Chondrocyte (in vitro differentiated cells): ENCODE results near the gene SLPI. TPM values are rescaled to one million over a fixed set of nuclear protein-coding genes. Genes with fewer than 3 reads are reported as not detected.

Experiments
- DNase-seq: peaks from one replicate; pipeline ENCODE4 v3.0.0; 2021; ENCODE audit warnings: mixed read lengths, low spot score
- H3K27ac Mint-ChIP-seq: one replicate; pipeline ENCODE4 v1.8.0; 2021; ENCODE audit warnings: mild to moderate bottlenecking, moderate library complexity, mixed read lengths; ENCODE audit not compliant: unreplicated experiment
- H3K27me3 Mint-ChIP-seq: 2 replicates; pipeline ENCODE4 v1.8.0; 2021; ENCODE audit warnings: low read depth, mixed read lengths
- H3K36me3 Mint-ChIP-seq: 2 replicates; pipeline ENCODE4 v1.8.0; 2021; ENCODE audit warnings: low read depth, mixed read lengths
- H3K4me1 Mint-ChIP-seq: 2 replicates; pipeline ENCODE4 v1.8.0; 2021; ENCODE audit warnings: low read depth, mild to moderate bottlenecking, mixed read lengths
- H3K4me3 Mint-ChIP-seq: one replicate; pipeline ENCODE4 v1.8.0; 2021; ENCODE audit warnings: mild to moderate bottlenecking, moderate library complexity, mixed read lengths; ENCODE audit not compliant: unreplicated experiment
- H3K9me3 Mint-ChIP-seq: 2 replicates; pipeline ENCODE4 v1.8.0; 2021; ENCODE audit warnings: low read depth, mixed read lengths
- total RNA-seq: library from RNA; stranded (reverse); gene quantifications from 3 replicates; pipeline ENCODE4 v1.2.1, GENCODE V29; 2021
- TF ChIP-seq, protein P1 (sequence below): fragments of 200-600 bp; sonication (generic); IDR thresholded peaks from 2 replicates; pipeline ENCODE4 v1.5.0; 2021; ENCODE audit warnings: antibody characterized with exemption, mild to moderate bottlenecking, moderate library complexity

SLPI gene
- total RNA-seq, 1 donor from 2014 or later = 0.40 TPM

DNA sequence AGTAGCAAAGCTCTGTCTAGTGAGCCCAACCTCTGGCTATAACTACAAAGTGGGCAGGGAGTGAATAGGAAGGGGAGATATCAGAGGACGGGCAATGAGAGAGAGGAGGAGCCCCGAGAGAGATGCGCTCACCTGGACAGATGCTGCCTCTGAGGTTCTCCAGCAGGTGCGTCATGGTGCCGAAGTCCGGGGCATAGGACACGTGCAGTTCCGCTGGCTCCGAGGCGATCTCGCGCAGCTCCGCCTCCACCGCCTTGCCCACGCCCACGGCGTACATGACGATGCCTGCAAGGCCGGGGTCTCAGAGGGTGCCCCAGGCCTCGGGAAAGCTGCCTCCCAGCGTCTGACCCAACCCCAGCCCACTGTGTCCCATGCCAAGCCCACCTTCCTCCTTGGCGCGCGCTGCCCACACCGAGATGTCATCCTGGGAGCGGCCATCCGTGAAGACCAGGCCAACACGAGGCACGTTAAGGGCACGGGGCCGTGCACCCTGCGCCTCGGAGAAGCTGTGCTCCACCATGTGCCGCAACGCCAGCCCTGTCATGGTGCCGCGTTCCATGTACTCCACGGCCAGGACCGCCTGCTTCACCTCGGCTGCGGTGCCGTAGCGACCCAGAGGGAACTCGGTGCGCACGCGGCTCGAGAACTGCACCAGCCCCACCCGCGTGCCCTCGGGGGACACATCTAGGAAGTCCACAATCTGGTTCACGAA lies 43.6 kb upstream of the SLPI start:
- no peak for DNase-seq
- no peaks in the 10 kb centered on the region for H3K9me3 Mint-ChIP-seq

DNA sequence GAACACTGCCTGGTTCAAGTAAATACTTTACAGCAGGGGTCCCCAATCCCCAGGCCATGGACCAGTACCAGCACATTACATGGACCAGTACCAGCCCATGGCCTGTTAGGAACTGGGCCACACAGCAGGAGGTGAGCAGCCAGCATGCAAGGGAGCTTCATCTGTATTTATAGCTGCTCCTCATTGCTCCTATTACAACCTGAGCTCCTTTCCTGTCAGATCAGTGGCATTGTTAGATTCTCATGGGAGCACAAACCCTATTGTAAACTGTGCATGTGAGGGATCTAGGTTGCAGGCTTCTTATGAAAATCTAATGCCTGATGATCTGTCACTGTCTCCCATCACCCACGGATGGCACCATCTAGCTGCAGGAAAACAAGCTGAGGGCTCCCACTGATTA lies 40.3 kb upstream of the SLPI start:
- DNase-seq = no peak
- no peak overlapping the region for H3K4me3 Mint-ChIP-seq
- H3K4me1 Mint-ChIP-seq = peaks cover 8% of the 10 kb centered on the region
- no peaks in the 10 kb centered on the region for H3K9me3 Mint-ChIP-seq
- TF ChIP-seq, protein P1, sequence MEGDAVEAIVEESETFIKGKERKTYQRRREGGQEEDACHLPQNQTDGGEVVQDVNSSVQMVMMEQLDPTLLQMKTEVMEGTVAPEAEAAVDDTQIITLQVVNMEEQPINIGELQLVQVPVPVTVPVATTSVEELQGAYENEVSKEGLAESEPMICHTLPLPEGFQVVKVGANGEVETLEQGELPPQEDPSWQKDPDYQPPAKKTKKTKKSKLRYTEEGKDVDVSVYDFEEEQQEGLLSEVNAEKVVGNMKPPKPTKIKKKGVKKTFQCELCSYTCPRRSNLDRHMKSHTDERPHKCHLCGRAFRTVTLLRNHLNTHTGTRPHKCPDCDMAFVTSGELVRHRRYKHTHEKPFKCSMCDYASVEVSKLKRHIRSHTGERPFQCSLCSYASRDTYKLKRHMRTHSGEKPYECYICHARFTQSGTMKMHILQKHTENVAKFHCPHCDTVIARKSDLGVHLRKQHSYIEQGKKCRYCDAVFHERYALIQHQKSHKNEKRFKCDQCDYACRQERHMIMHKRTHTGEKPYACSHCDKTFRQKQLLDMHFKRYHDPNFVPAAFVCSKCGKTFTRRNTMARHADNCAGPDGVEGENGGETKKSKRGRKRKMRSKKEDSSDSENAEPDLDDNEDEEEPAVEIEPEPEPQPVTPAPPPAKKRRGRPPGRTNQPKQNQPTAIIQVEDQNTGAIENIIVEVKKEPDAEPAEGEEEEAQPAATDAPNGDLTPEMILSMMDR = no peak
- H3K27ac Mint-ChIP-seq = no peak overlapping the region
- H3K27me3 Mint-ChIP-seq = no peaks in the 10 kb centered on the region
- H3K36me3 Mint-ChIP-seq = no peaks in the 10 kb centered on the region

More for the DNA sequence above, 43.6 kb upstream of the SLPI start:
- H3K36me3 Mint-ChIP-seq = no peaks in the 10 kb centered on the region
- TF ChIP-seq, protein P1 = no peak
- H3K4me1 Mint-ChIP-seq = peaks cover 4% of the 10 kb centered on the region
- no peaks in the 10 kb centered on the region for H3K27me3 Mint-ChIP-seq
- no peak overlapping the region for H3K4me3 Mint-ChIP-seq
- peak overlapping the region; percentile 22 for H3K27ac Mint-ChIP-seq

DNA sequence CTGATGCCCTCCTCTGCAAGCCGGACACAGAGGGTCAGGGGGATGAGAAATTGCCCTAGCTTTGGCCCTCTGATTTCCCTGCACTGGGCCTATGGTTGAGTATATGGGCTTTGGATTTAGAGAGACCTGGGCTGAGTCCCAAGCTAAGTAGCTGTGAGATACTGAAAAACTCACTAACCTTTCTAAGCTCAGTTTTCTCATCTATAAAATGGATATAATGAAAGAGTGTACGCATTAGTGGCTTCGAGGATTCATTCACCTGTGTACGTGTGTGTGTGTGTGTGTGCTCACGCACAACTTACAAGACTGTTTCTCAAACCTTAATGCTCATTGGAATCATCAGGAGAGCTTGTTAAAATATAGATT lies 39.6 kb upstream of the SLPI start:
- no peaks in the 10 kb centered on the region for H3K9me3 Mint-ChIP-seq
- DNase-seq = no peak
- no peaks in the 10 kb centered on the region for H3K27me3 Mint-ChIP-seq
- H3K27ac Mint-ChIP-seq = no peak overlapping the region
- TF ChIP-seq, protein P1 = peak; percentile 65
- peak overlapping the region; percentile 75 for H3K4me3 Mint-ChIP-seq
- peaks cover 8% of the 10 kb centered on the region for H3K4me1 Mint-ChIP-seq
- H3K36me3 Mint-ChIP-seq = no peaks in the 10 kb centered on the region

DNA sequence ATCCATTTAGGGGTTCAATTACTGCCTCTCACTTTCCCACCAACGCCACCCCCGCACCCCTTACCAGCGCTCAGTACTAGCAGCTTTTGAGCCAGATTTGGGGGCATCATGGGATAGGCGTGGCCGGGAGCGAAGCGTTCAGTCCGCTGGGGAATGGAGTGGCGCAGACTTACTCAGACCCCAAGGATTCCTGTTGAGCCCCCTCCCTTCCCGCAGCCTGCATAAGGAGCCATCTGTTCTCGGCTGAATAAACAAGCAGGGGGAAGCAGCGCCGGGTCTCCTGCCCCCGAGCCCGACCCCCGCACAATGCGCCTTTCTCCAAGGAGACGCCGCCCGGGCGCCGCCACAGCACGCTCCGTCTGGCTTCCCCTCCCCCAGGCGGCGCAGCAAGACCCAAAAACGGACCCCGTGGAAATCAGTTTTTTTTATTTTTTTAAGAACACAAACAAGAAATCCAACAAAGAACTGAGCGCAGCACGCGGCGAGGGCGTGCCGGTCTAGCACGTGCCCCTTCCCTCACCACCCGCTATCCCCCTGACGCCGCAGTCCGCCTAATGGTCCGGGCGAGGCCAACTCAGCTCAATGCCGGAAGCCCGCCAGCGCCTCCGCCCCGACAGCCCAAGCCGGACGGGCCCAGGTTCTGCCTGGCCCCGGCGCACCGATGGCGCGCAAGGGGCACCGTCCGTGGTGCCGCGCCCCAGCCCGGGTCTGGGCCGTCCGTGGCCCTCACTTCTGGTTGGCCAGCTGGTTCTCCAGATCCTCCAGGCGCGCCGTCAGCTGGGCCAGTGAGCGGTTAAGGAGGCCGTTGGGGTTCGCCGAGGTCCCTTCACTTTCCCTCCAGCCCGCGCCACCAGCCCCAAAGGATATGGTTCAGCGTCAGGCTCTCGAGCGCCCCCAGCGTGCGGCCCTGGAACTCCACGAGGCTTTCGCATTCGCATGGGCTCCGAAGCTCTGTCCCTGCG lies 39.0 kb upstream of the SLPI start:
- Mint-ChIP-seq H3K9me3 (no peaks in the 10 kb centered on the region), H3K4me1 (peaks cover 8% of the 10 kb centered on the region), H3K4me3 (peak overlapping the region; percentile 75), H3K27me3 (peaks cover 5% of the 10 kb centered on the region), H3K36me3 (no peaks in the 10 kb centered on the region), H3K27ac (no peak overlapping the region)
- TF ChIP-seq, protein P1 = peak; percentile 97
- no peak for DNase-seq

DNA sequence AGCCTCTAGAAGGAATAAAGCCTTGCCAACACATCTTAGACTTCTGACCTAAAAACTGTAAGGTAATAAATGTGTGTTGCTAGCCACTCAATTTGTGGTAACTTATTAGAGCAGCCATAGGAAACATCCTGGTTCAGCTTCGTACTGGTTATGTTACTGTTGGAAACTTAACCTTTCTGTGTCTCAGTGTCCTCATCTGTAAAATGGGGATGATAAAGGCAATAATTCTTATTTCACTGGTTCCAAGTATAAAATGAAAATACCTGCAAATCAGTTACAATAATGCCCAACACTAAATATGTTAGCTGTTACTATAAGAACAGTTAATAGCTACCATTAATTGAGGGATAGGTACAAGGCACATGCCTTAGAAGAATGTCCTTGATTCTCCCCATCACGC lies 38.0 kb upstream of the SLPI start:
- peaks cover 7% of the 10 kb centered on the region for H3K27me3 Mint-ChIP-seq

More for the DNA sequence above, 38.0 kb upstream of the SLPI start:
- H3K4me3 Mint-ChIP-seq = no peak overlapping the region
- peaks cover 8% of the 10 kb centered on the region for H3K4me1 Mint-ChIP-seq
- H3K36me3 Mint-ChIP-seq = no peaks in the 10 kb centered on the region
- TF ChIP-seq, protein P1 = no peak
- H3K9me3 Mint-ChIP-seq = no peaks in the 10 kb centered on the region
- no peak for DNase-seq
- no peak overlapping the region for H3K27ac Mint-ChIP-seq
